ENCODE results near the gene TMEM40.

GRCh38 chr3:12695916-12696315, 63.1 kb downstream of the TMEM40 start:
- TF ChIP-seq, protein P1, sequence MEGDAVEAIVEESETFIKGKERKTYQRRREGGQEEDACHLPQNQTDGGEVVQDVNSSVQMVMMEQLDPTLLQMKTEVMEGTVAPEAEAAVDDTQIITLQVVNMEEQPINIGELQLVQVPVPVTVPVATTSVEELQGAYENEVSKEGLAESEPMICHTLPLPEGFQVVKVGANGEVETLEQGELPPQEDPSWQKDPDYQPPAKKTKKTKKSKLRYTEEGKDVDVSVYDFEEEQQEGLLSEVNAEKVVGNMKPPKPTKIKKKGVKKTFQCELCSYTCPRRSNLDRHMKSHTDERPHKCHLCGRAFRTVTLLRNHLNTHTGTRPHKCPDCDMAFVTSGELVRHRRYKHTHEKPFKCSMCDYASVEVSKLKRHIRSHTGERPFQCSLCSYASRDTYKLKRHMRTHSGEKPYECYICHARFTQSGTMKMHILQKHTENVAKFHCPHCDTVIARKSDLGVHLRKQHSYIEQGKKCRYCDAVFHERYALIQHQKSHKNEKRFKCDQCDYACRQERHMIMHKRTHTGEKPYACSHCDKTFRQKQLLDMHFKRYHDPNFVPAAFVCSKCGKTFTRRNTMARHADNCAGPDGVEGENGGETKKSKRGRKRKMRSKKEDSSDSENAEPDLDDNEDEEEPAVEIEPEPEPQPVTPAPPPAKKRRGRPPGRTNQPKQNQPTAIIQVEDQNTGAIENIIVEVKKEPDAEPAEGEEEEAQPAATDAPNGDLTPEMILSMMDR (IDR thresholded peaks at IDR 0.05 in 2 of 3, conservative IDR thresholded peaks at IDR 0.05 in 1 of 3; ENCODE audit: insufficient read depth in 2 of 3, low read depth in 1 of 3, low read length in 3 of 3), result no peak
- TF ChIP-seq ZNF507 (tag; conservative IDR thresholded peaks at IDR 0.05) (no peak), ZNF444 (CRISPR knock-in tag; IDR thresholded peaks at IDR 0.05) (no peak), HDGF (IDR thresholded peaks at IDR 0.05) (no peak), ZNF589 (CRISPR knock-in tag; IDR thresholded peaks at IDR 0.05; ENCODE audit: low read depth) (no peak), HNRNPL (IDR thresholded peaks at IDR 0.05; ENCODE audit: low read depth, low read length) (no peak), MLX (CRISPR knock-in tag; conservative IDR thresholded peaks at IDR 0.05) (no peak), ZNF121 (CRISPR knock-in tag; conservative IDR thresholded peaks at IDR 0.05) (no peak)
